Body of pancreas (tissue), 4 donors: Measurements from ENCODE around the gene SHOC2. TPM values are rescaled to one million over a fixed set of nuclear protein-coding genes. Genes with fewer than 3 reads are reported as not detected.

Experiments used
- ATAC-seq: fragments of 150-250 bp; one replicate; pipeline ENCODE4 v1.9.1; 2016
- DNase-seq, 4 donors: peaks; one replicate each; pipeline ENCODE4 v3.0.0-alpha.2; 2019
- H3K27ac ChIP-seq, 4 donors: fragments of 200-600 bp; sonication (generic); 1 replicate in 3 of 4; 2 replicates in 1 of 4; pipeline versions ENCODE4 v1.5.1 to v1.6.1; 2016 to 2019; ENCODE audit warnings: mild to moderate bottlenecking in 1 of 4, mixed read lengths in 1 of 4, moderate library complexity in 1 of 4
- H3K27me3 ChIP-seq, 2 donors: fragments of 200-600 bp; sonication (generic); one replicate each; pipeline ENCODE4 v1.6.0; 2016; ENCODE audit warnings: mild to moderate bottlenecking in 1 of 2
- H3K36me3 ChIP-seq, 2 donors: fragments of 200-600 bp; sonication (generic); replicated peaks in 1 of 2; 2 replicates each; pipeline ENCODE4 v1.5.1; 2016; ENCODE audit warnings: low read depth in 2 of 2; ENCODE audit not compliant: insufficient read depth in 1 of 2
- H3K4me1 ChIP-seq: fragments of 200-600 bp; sonication (generic); one replicate; pipeline ENCODE4 v1.6.0; 2016
- H3K4me3 ChIP-seq, 2 donors: fragments of 200-600 bp; sonication (generic); 1 replicate in 1 of 2; 2 replicates in 1 of 2; pipeline ENCODE4 v1.5.1; 2016 to 2019
- H3K9me3 ChIP-seq, 3 donors: fragments of 200-600 bp; sonication (generic); 1 replicate in 2 of 3; 2 replicates in 1 of 3; pipeline ENCODE4 v1.5.1; 2016
- POLR2A ChIP-seq, 3 donors: fragments of 450-650 bp; IDR thresholded peaks; one replicate each; pipeline ENCODE4 v1.6.1; 2016; ENCODE audit warnings: antibody characterized with exemption in 3 of 3, mild to moderate bottlenecking in 2 of 3
- WGBS, 2 donors: methylation state at CpG; one replicate each; pipeline ENCODE4 v1.1.5; 2017; 5-methylcytosine and 5-hydroxymethylcytosine counted together
- intact Hi-C: fragments of 100-400 bp; cut with DNase I; formaldehyde crosslinking; loops from one replicate; pipeline ENCODE4 v1.15.1; 2023
- total RNA-seq, 2 donors: library from RNA; depleted of rRNA; stranded (reverse); fragments of >200 nt; gene quantifications; one replicate each; pipeline ENCODE4 v1.1.0, GENCODE V29; 2016
- TF ChIP-seq, protein P1 (sequence below), 7 experiments: fragments of 450-650 bp in 4 of 7; fragments of 200-600 bp in 3 of 7; sonication (generic) in 3 of 7; IDR thresholded peaks; one replicate each; pipeline ENCODE4 v1.5.1; 2016 to 2019; ENCODE audit warnings: antibody characterized with exemption in 7 of 7

Gene SHOC2
- total RNA-seq, 2 donors from 2014 or later: 24.1 to 26.0 TPM

DNA sequence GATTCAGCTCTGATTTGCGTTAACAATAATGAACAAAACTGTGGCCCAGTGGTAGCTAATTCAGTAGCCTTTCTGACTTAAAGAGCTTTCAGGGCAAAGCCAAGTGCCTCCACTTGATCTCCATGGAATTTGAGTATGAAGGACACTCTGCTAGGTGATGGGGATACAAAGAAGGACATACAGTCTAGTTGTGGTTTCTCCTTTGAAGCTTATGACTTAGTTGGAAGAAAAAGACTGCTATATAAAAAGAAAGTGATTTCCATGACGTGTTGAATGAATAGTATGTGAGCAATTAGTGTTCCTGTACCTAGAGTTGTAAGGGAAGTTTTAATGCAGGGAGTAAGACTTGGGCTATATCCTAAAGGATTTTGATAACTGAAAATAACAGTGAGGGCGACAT, 39.4 kb upstream of the SHOC2 start:
- no peaks in the 10 kb centered on the region for H3K9me3 ChIP-seq
- peak overlapping the region in 3 of 4 donors; percentile 47 to 99 (median 49) for H3K27ac ChIP-seq
- no peak for DNase-seq
- no peak overlapping the region for H3K4me3 ChIP-seq
- peak; percentile 13 for ATAC-seq
- H3K27me3 ChIP-seq: no peaks in the 10 kb centered on the region
- 33 to 44% methylated on average over 3 of the region's 3 CpGs for WGBS, 2 donors
- intact Hi-C loops: loop anchor here (10.0 kb wide), 1 partner anchor 135 kb away; no protein-coding TSS in a partner anchor
- TF ChIP-seq, protein P1, sequence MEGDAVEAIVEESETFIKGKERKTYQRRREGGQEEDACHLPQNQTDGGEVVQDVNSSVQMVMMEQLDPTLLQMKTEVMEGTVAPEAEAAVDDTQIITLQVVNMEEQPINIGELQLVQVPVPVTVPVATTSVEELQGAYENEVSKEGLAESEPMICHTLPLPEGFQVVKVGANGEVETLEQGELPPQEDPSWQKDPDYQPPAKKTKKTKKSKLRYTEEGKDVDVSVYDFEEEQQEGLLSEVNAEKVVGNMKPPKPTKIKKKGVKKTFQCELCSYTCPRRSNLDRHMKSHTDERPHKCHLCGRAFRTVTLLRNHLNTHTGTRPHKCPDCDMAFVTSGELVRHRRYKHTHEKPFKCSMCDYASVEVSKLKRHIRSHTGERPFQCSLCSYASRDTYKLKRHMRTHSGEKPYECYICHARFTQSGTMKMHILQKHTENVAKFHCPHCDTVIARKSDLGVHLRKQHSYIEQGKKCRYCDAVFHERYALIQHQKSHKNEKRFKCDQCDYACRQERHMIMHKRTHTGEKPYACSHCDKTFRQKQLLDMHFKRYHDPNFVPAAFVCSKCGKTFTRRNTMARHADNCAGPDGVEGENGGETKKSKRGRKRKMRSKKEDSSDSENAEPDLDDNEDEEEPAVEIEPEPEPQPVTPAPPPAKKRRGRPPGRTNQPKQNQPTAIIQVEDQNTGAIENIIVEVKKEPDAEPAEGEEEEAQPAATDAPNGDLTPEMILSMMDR (IDR thresholded peaks at IDR 0.05): no peak
- TF ChIP-seq POLR2A (IDR thresholded peaks at IDR 0.05): peak in 1 of 3 donors; percentile 25
- H3K4me1 ChIP-seq: peaks cover 62% of the 10 kb centered on the region
- H3K36me3 ChIP-seq: peaks cover 0 to 16% of the 10 kb centered on the region in 2 donors

DNA sequence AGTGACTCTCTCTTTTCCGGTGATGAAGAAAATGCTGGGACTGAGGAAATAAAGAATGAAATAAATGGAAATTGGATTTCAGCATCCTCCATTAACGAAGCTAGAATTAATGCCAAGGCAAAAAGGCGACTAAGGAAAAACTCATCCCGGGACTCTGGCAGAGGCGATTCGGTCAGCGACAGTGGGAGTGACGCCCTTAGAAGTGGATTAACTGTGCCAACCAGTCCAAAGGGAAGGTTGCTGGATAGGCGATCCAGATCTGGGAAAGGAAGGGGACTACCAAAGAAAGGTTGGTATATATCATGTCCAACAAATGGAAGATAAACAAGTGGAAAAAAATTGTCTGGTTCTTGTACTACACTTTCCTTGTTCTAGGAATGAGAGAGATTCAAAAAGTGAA, 38.2 kb upstream of the SHOC2 start:
- TF ChIP-seq, protein P1 (IDR thresholded peaks at IDR 0.05): no peak
- peak in 1 of 3 donors; percentile 35 for TF ChIP-seq POLR2A (IDR thresholded peaks at IDR 0.05)
- intact Hi-C loops: loop anchor here (10.0 kb wide), 1 partner anchor 136 kb away; no protein-coding TSS in a partner anchor
- WGBS, 2 donors: 33 to 36% methylated on average over 9 of the region's 9 CpGs
- peaks cover 0 to 19% of the 10 kb centered on the region in 2 donors for H3K36me3 ChIP-seq
- H3K27me3 ChIP-seq: no peaks in the 10 kb centered on the region
- DNase-seq: peak in 1 of 4 donors; percentile 40
- H3K4me3 ChIP-seq: peak overlapping the region in 1 of 2 donors; percentile 11
- H3K9me3 ChIP-seq: no peaks in the 10 kb centered on the region
- peaks cover 63% of the 10 kb centered on the region for H3K4me1 ChIP-seq
- peak; percentile 13 for ATAC-seq
- H3K27ac ChIP-seq: peak overlapping the region in 3 of 4 donors; percentile 47 to 99 (median 49)

DNA sequence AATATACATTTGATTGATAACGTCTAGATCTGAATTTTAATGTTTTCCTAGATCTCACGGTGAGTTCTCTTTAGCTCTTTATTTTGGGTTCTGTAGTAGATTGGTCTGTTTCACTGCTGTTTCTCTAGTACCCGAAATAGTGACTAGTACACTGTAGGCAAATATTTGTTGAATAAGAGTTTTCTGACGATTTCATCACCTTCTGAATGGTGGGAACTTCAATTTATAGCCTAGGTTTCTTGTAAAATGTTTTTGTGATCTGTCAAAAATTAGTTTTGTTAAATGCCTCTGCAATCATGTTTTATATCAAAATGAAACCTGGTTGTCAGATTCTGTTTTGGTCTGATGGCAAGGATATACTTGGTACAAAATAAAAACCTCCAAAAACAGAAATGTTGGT, 37.5 kb upstream of the SHOC2 start:
- Histone ChIP-seq H3K9me3 (no peaks in the 10 kb centered on the region), H3K4me1 (peaks cover 66% of the 10 kb centered on the region), H3K27ac (peak overlapping the region in 3 of 4 donors; percentile 47 to 99 (median 49)), H3K36me3 (peaks cover 0 to 21% of the 10 kb centered on the region in 2 donors), H3K4me3 (no peak overlapping the region), H3K27me3 (no peaks in the 10 kb centered on the region)
- intact Hi-C loops: loop anchor here (10.0 kb wide), 1 partner anchor 137 kb away; no protein-coding TSS in a partner anchor
- ATAC-seq (no peak), DNase-seq (no peak)
- TF ChIP-seq POLR2A (IDR thresholded peaks at IDR 0.05): no peak
- TF ChIP-seq, protein P1 (IDR thresholded peaks at IDR 0.05): no peak
- WGBS, 2 donors: 24 to 27% methylated on average over 4 of the region's 4 CpGs

DNA sequence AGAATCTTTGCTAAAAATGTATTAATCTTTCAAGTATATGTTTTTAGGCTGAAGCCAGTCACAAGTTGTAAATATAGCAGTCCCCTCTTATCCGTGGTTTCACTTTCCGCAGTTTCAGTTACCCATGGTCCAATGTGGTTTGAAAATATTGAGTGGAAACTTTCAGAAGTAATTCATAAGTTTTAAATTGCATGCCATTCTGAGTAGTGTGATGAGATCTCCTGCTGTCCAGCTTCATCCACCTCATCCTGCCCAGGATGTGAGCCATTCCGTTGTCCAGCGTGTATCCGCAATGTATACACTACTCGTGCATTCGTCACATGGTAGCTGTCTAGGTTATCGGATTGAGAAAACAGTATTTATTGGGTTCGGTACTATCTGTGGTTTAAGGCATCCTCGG, 35.5 kb upstream of the SHOC2 start:
- Histone ChIP-seq H3K27ac (peak overlapping the region; percentile 1 to 99 (median 45)), H3K36me3 (peaks cover 7 to 28% of the 10 kb centered on the region in 2 donors), H3K4me3 (no peak overlapping the region), H3K9me3 (no peaks in the 10 kb centered on the region), H3K27me3 (no peaks in the 10 kb centered on the region), H3K4me1 (peaks cover 65% of the 10 kb centered on the region)
- TF ChIP-seq POLR2A (IDR thresholded peaks at IDR 0.05): no peak
- TF ChIP-seq, protein P1 (IDR thresholded peaks at IDR 0.05): no peak
- intact Hi-C loops: loop anchor here (10.0 kb wide), 1 partner anchor 139 kb away; no protein-coding TSS in a partner anchor
- 42% methylated on average over 10 of the region's 10 CpGs for WGBS, 2 donors
- DNase-seq (no peak), ATAC-seq (no peak)
